H1 (cell line): Measurements from ENCODE around the gene MAP3K3. TPM values are rescaled to one million over a fixed set of nuclear protein-coding genes. Genes with fewer than 3 reads are reported as not detected.

Experiments
- CTCF ChIA-PET: fragments of 300-600 bp; sonication (Branson Sonifier 250); formaldehyde crosslinking; loops from one replicate; lab custom pipeline; 2021; ENCODE audit not compliant: partially characterized antibody; lab: Charles Lee
- POLR2A ChIA-PET: fragments of 300-600 bp; sonication (Branson Sonifier 250); formaldehyde crosslinking; loops from one replicate; lab custom pipeline; 2021; ENCODE audit warnings: inconsistent platforms; ENCODE audit not compliant: partially characterized antibody; lab: Charles Lee
- DNase-seq, 2 experiments: peaks; one replicate each; pipeline versions ENCODE4 v3.0.0 to v3.0.0-alpha.2; 2010 to 2022; ENCODE audit warnings: low spot score in 2 of 2, low read depth in 1 of 2, mixed read lengths in 1 of 2
- FAIRE-seq: peaks from 2 replicates; lab custom pipeline; 2011; peaks lifted over from hg19 to GRCh38; lab: Jason Lieb, UNC
- H2AFZ ChIP-seq: 2 replicates; pipeline ENCODE4 v1.8.1; 2012; ENCODE audit warnings: low read length, inconsistent platforms
- H2AK5ac ChIP-seq: 2 replicates; pipeline ENCODE4 v1.6.1; 2013; ENCODE audit warnings: low read depth, low read length
- H2BK120ac ChIP-seq: replicated peaks from 2 replicates; pipeline ENCODE3; 2013; ENCODE audit warnings: low read depth, low read length, inconsistent platforms
- H2BK12ac ChIP-seq: 2 replicates; pipeline ENCODE4 v1.6.1; 2013; ENCODE audit warnings: low read depth, low read length
- H2BK15ac ChIP-seq: 2 replicates; pipeline ENCODE4 v1.6.1; 2013; ENCODE audit warnings: low read length
- H2BK20ac ChIP-seq: 2 replicates; pipeline ENCODE4 v1.6.1; 2013; ENCODE audit warnings: low read length
- H2BK5ac ChIP-seq: 2 replicates; pipeline ENCODE4 v1.6.1; 2013; ENCODE audit warnings: low read depth, low read length
- H3K14ac ChIP-seq: 2 replicates; pipeline ENCODE4 v1.6.1; 2013; ENCODE audit warnings: inconsistent platforms; ENCODE audit not compliant: insufficient read length
- H3K18ac ChIP-seq: 2 replicates; pipeline ENCODE4 v1.6.1; 2013; ENCODE audit warnings: low read length; ENCODE audit errors: extremely low read depth
- H3K23ac ChIP-seq: 2 replicates; pipeline ENCODE4 v1.6.1; 2013; ENCODE audit warnings: inconsistent platforms; ENCODE audit not compliant: insufficient read length
- H3K23me2 ChIP-seq: 2 replicates; pipeline ENCODE4 v1.6.1; 2013; ENCODE audit warnings: low read depth, low read length
- H3K27ac ChIP-seq: 2 replicates; pipeline ENCODE4 v1.6.1; 2011; ENCODE audit warnings: low read depth, low read length, inconsistent platforms
- H3K27me3 ChIP-seq, 4 experiments: replicated peaks in 1 of 4; 1 replicate in 1 of 4; 2 replicates in 3 of 4; pipeline versions ENCODE4 v1.6.1 to v1.8.1; 2011 to 2013; ENCODE audit warnings: low read length in 3 of 4, mild to moderate bottlenecking in 3 of 4, inconsistent platforms in 2 of 4, mixed read lengths in 2 of 4, moderate library complexity in 1 of 4; ENCODE audit not compliant: control insufficient read depth in 3 of 4, insufficient read depth in 3 of 4; ENCODE audit errors: extremely low read depth in 1 of 4
- H3K36me3 ChIP-seq, 4 experiments: 2 replicates each; pipeline versions ENCODE4 v1.6.1 to v1.8.1; 2011 to 2013; ENCODE audit warnings: mild to moderate bottlenecking in 4 of 4, low read length in 3 of 4, moderate library complexity in 2 of 4, control low read depth in 1 of 4, inconsistent platforms in 1 of 4; ENCODE audit not compliant: insufficient read depth in 4 of 4, control insufficient read depth in 2 of 4
- H3K4ac ChIP-seq: replicated peaks from 2 replicates; pipeline ENCODE3; 2013; ENCODE audit warnings: low read length, low read depth, mixed read lengths, inconsistent platforms; ENCODE audit not compliant: insufficient read length
- H3K4me1 ChIP-seq, 4 experiments: replicated peaks in 1 of 4; 1 replicate in 1 of 4; 2 replicates in 3 of 4; pipeline versions ENCODE4 v1.6.1 to v1.8.1; 2011 to 2013; ENCODE audit warnings: low read length in 3 of 4, inconsistent platforms in 2 of 4, mixed read lengths in 1 of 4; ENCODE audit not compliant: insufficient read depth in 4 of 4, control insufficient read depth in 3 of 4
- H3K4me2 ChIP-seq, 2 experiments: 2 replicates each; pipeline versions ENCODE4 v1.6.1 to v1.8.1; 2011 to 2013; ENCODE audit warnings: low read depth in 2 of 2, low read length in 2 of 2, control low read depth in 1 of 2, inconsistent platforms in 1 of 2, mild to moderate bottlenecking in 1 of 2; ENCODE audit not compliant: insufficient read depth in 1 of 2
- H3K4me3 ChIP-seq, 4 experiments: fragments of 200-600, 300-600 bp in 1 of 4; sonication (generic), shearing (Covaris generic), sonication (Bioruptor Twin) in 1 of 4; 2 replicates each; pipeline versions ENCODE4 v1.5.1 to v1.8.1; 2011 to 2016; ENCODE audit warnings: low read length in 4 of 4, low read depth in 3 of 4, control low read depth in 2 of 4, inconsistent platforms in 2 of 4, mild to moderate bottlenecking in 2 of 4, mixed read lengths in 1 of 4, moderate library complexity in 1 of 4; ENCODE audit not compliant: insufficient read depth in 2 of 4; ENCODE audit errors: extremely low read depth in 1 of 4
- H3K56ac ChIP-seq: replicated peaks from 2 replicates; pipeline ENCODE3; 2013; ENCODE audit warnings: low read depth, mild to moderate bottlenecking, mixed read lengths, low read length, inconsistent platforms; ENCODE audit not compliant: insufficient read length
- H3K79me1 ChIP-seq: 2 replicates; pipeline ENCODE4 v1.6.1; 2013; ENCODE audit warnings: low read depth, low read length, control low read depth
- H3K79me2 ChIP-seq, 2 experiments: 2 replicates each; pipeline versions ENCODE4 v1.6.1 to v1.8.1; 2012 to 2013; ENCODE audit warnings: low read length in 2 of 2, mild to moderate bottlenecking in 2 of 2, inconsistent platforms in 1 of 2; ENCODE audit not compliant: insufficient read depth in 2 of 2, control insufficient read depth in 1 of 2
- H3K9ac ChIP-seq, 4 experiments: replicated peaks in 1 of 4; 1 replicate in 1 of 4; 2 replicates in 3 of 4; pipeline versions ENCODE4 v1.6.1 to v1.8.1; 2011 to 2013; ENCODE audit warnings: low read depth in 3 of 4, low read length in 3 of 4, control low read depth in 2 of 4, mild to moderate bottlenecking in 2 of 4, moderate library complexity in 2 of 4, inconsistent platforms in 1 of 4; ENCODE audit errors: extremely low read depth in 1 of 4
- H3K9me3 ChIP-seq, 2 experiments: 2 replicates each; pipeline versions ENCODE4 v1.6.1 to v1.8.1; 2012 to 2013; ENCODE audit warnings: mild to moderate bottlenecking in 2 of 2, moderate library complexity in 2 of 2, control low read depth in 1 of 2, inconsistent platforms in 1 of 2, low read depth in 1 of 2, low read length in 1 of 2, mixed read lengths in 1 of 2; ENCODE audit not compliant: insufficient read depth in 2 of 2
- H4K20me1 ChIP-seq, 2 experiments: replicated peaks in 1 of 2; 2 replicates each; pipeline versions ENCODE3 to v1.8.1; 2011 to 2013; ENCODE audit warnings: inconsistent platforms in 2 of 2, low read length in 2 of 2, mild to moderate bottlenecking in 1 of 2; ENCODE audit not compliant: insufficient read depth in 2 of 2, control insufficient read depth in 1 of 2
- H4K5ac ChIP-seq: 2 replicates; pipeline ENCODE4 v1.6.1; 2013; ENCODE audit warnings: low read length, low read depth, mixed read lengths, inconsistent platforms; ENCODE audit not compliant: insufficient read length
- H4K8ac ChIP-seq: 2 replicates; pipeline ENCODE4 v1.8.0; 2013; ENCODE audit warnings: mild to moderate bottlenecking, moderate library complexity, low read length, inconsistent platforms; ENCODE audit not compliant: insufficient read depth; ENCODE audit errors: extremely low read depth
- H4K91ac ChIP-seq: replicated peaks from 2 replicates; pipeline ENCODE3; 2013; ENCODE audit warnings: low read length, mixed read lengths, inconsistent platforms; ENCODE audit not compliant: insufficient read length
- BCL11A ChIP-seq, 2 experiments: IDR thresholded peaks; one replicate each; pipeline ENCODE4 v1.6.1; 2011; ENCODE audit warnings: low read depth in 2 of 2, low read length in 2 of 2, mild to moderate bottlenecking in 2 of 2
- EP300 ChIP-seq, 2 experiments: IDR thresholded peaks; 1 replicate in 1 of 2; 2 replicates in 1 of 2; pipeline ENCODE4 v1.6.1; 2011 to 2012; ENCODE audit warnings: low read depth in 2 of 2, low read length in 2 of 2, mild to moderate bottlenecking in 2 of 2, borderline replicate concordance in 1 of 2, inconsistent platforms in 1 of 2, moderate library complexity in 1 of 2
- JUND ChIP-seq: IDR thresholded peaks from 2 replicates; pipeline ENCODE4 v1.6.1; 2011; ENCODE audit warnings: mild to moderate bottlenecking, improper control_type of control experiment, low read length
- RAD21 ChIP-seq, 2 experiments: IDR thresholded peaks in 1 of 2; conservative IDR thresholded peaks in 1 of 2; 2 replicates each; pipeline ENCODE4 v1.6.1; 2011; ENCODE audit warnings: low read depth in 2 of 2, low read length in 2 of 2, improper control_type of control experiment in 1 of 2, inconsistent platforms in 1 of 2, mild to moderate bottlenecking in 1 of 2, moderate library complexity in 1 of 2
- RBBP5 ChIP-seq: IDR thresholded peaks from 2 replicates; pipeline ENCODE4 v1.7.1; 2012; ENCODE audit warnings: low read depth, mild to moderate bottlenecking, inconsistent platforms, low read length, moderate library complexity, borderline replicate concordance
- RFX5 ChIP-seq: IDR thresholded peaks from 2 replicates; pipeline ENCODE4 v1.6.1; 2011; ENCODE audit warnings: low read depth, low read length, improper control_type of control experiment, borderline replicate concordance
- SIRT6 ChIP-seq: IDR thresholded peaks from one replicate; pipeline ENCODE4 v1.7.1; 2012; ENCODE audit warnings: low read length, inconsistent platforms
- SP2 ChIP-seq: IDR thresholded peaks from 2 replicates; pipeline ENCODE4 v1.6.1; 2012; ENCODE audit warnings: mild to moderate bottlenecking, low read length, inconsistent platforms
- TCF12 ChIP-seq: IDR thresholded peaks from 2 replicates; pipeline ENCODE4 v1.6.1; 2011; ENCODE audit warnings: low read depth, mild to moderate bottlenecking, low read length
- WGBS, 2 experiments: shearing (Covaris generic) in 1 of 2; methylation state at CpG; one replicate each; pipeline versions ENCODE4 v1.1.6 to v1.1.7; 2013 to 2015; ENCODE audit warnings: low lambda C conversion rate in 2 of 2, mixed read lengths in 2 of 2, inconsistent platforms in 1 of 2, low coverage in 1 of 2, missing lambda C conversion rate in 1 of 2; ENCODE audit not compliant: insufficient replicate concordance in 2 of 2, insufficient coverage in 1 of 2, insufficient read length in 1 of 2; ENCODE audit errors: extremely low coverage in 1 of 2, missing lambda C conversion rate in 1 of 2; 5-methylcytosine and 5-hydroxymethylcytosine counted together
- polyA plus RNA-seq, 7 experiments: library from polyadenylated mRNA; depleted of rRNA in 3 of 7; stranded (reverse) in 5 of 7; unstranded in 2 of 7; fragments of >200 nt in 5 of 7; fragments of 200-250 nt in 2 of 7; gene quantifications; 1 replicate in 5 of 7; 2 replicates in 1 of 7; 4 replicates in 1 of 7; pipeline versions ENCODE4 v1.2.1 to v1.2.3, GENCODE V29; 2011 to 2013; ENCODE audit warnings: missing spikeins in 2 of 7, mixed read lengths in 2 of 7
- total RNA-seq: library from RNA; stranded (reverse); fragmentation: NEBNext Ultra II Directional; extraction: Animal tissue kit (Norgen Biotek cat#: 25700); gene quantifications from 2 replicates; pipeline ENCODE4 v1.2.1, GENCODE V29; 2021

MAP3K3 gene
- total and polyA plus RNA-seq, 2 of the 8 experiments (the other 6 are each of a cell fraction or from before 2014, with no cell fraction given): 10.3 to 21.0 TPM

DNA sequence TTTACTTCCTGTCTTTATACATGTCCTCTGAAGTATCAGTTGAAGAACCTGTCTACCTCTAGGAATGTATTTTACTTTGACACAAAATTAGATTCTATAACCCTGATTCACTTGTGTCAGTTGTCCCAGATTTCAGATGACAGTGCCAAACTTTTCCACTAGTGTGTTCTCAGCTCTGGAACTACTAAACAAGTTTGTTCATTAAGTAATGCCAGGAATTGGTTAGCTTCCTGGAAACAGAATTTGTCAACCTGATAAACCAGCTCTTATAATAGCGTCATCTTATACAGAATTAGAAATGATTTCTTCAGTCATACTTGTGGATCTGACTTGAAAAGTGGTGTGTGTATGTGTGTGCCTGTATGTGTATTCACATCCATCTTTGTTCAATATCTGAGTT is 7.4 kb downstream of the MAP3K3 start:
- Histone ChIP-seq H3K4ac (no peak overlapping the region), H4K20me1 (peaks cover 0 to 4% of the 10 kb centered on the region in 2 experiments), H3K56ac (no peak overlapping the region), H3K14ac (no peak overlapping the region), H3K18ac (no peak overlapping the region), H4K8ac (no peak overlapping the region), H3K23me2 (no peaks in the 10 kb centered on the region; the same call in 1 of the 2 replicates), H2AK5ac (no peak overlapping the region), H3K36me3 (peaks cover 0 to under 1% (median 0%) of the 10 kb centered on the region in 4 experiments; a peak in 2 of 8 replicates), H3K4me2 (no peak overlapping the region), H2BK15ac (no peak overlapping the region), H2BK12ac (no peak overlapping the region), H2AFZ (no peak overlapping the region), H2BK20ac (no peak overlapping the region), H3K79me1 (no peaks in the 10 kb centered on the region; the same call in 1 of the 2 replicates), H3K4me1 (peaks cover 0 to 6% (median 4%) of the 10 kb centered on the region in 4 experiments; a peak in 4 of 7 replicates), H3K27ac (no peak overlapping the region), H2BK5ac (no peak overlapping the region), H4K91ac (no peak overlapping the region), H3K79me2 (peaks cover 2 to 22% of the 10 kb centered on the region in 2 experiments), H3K9me3 (no peaks in the 10 kb centered on the region), H3K4me3 (no peak overlapping the region), H3K9ac (no peak overlapping the region), H4K5ac (no peak overlapping the region), H3K23ac (no peak overlapping the region), H3K27me3 (no peaks in the 10 kb centered on the region), H2BK120ac (no peak overlapping the region)
- ChIA-PET POLR2A (interaction anchor here (1.1 to 1.8 kb wide), 2 partner anchors 16 to 29 kb away, joined by 3 read pairs; partner anchors contain the start of gene TACO1), CTCF (interaction anchor here (0.9 to 2.4 kb wide), 3 partner anchors 10 to 50 kb away, joined by 3 to 10 read pairs (median 4); no protein-coding TSS in a partner anchor)
- WGBS, 2 experiments: 94% methylated on average over 1 of the region's 1 CpG; no CpG with 5 or more reads in 1 of the 2 experiments
- DNase-seq: no peak
- FAIRE-seq: no peak
- no peak for TF ChIP-seq SIRT6
- TF ChIP-seq SP2: no peak
- TF ChIP-seq EP300 (IDR thresholded peaks at IDR 0.05; ENCODE audit: borderline replicate concordance in 1 of 2, low read depth in 2 of 2, low read length in 2 of 2): no peak
- no peak for TF ChIP-seq RFX5
- TF ChIP-seq JUND: no peak
- TF ChIP-seq BCL11A (IDR thresholded peaks at IDR 0.05; ENCODE audit: low read depth in 2 of 2, low read length in 2 of 2): no peak
- no peak for TF ChIP-seq RAD21 (IDR thresholded peaks at IDR 0.05 in 1 of 2, conservative IDR thresholded peaks at IDR 0.05 in 1 of 2; ENCODE audit: low read depth in 2 of 2, low read length in 2 of 2)
- TF ChIP-seq TCF12: no peak
- no peak for TF ChIP-seq RBBP5
